ENCODE results near the gene TPR. TPM values are rescaled to one million over a fixed set of nuclear protein-coding genes. Genes with fewer than 3 reads are reported as not detected.

The TPR gene
- total RNA-seq, 3 donors from 2014 or later (not counting 1 experiment from before 2014, with no cell fraction given): 96.8 to 137 (median 116) TPM

GRCh38 chr1:186420923-186421322 lies 45.9 kb upstream of the TPR start:
- H3K4me1 Mint-ChIP-seq: no peaks in the 10 kb centered on the region
- intact Hi-C loops (cut with micrococcal nuclease): no loop called here
- ATAC-seq (no peak), DNase-seq (no peak)
- 43% methylated on average over 1 of the region's 1 CpG for WGBS (ENCODE audit: insufficient coverage)
- Histone ChIP-seq H3K4me1 (ENCODE audit: control insufficient read depth, insufficient read depth, low read length) (no peaks in the 10 kb centered on the region), H3K4me3 (ENCODE audit: low read length) (no peak overlapping the region), H3K27me3 (ENCODE audit: control insufficient read depth, insufficient read depth, low read length) (no peaks in the 10 kb centered on the region), H3K36me3 (ENCODE audit: control insufficient read depth, insufficient read depth, low read length) (peaks cover 20% of the 10 kb centered on the region), H3K9me3 (ENCODE audit: control insufficient read depth, insufficient read depth, low read length) (no peaks in the 10 kb centered on the region), H3K27ac (ENCODE audit: low read length) (no peak overlapping the region)
- H3K36me3 Mint-ChIP-seq: peaks cover 12% of the 10 kb centered on the region
- H3K4me3 Mint-ChIP-seq: no peak overlapping the region
- H3K9me3 Mint-ChIP-seq: no peaks in the 10 kb centered on the region
- no peaks in the 10 kb centered on the region for H3K27me3 Mint-ChIP-seq (ENCODE audit: low read depth in 2 of 2)
- H3K27ac Mint-ChIP-seq: no peak overlapping the region
- TF ChIP-seq CTCF (IDR thresholded peaks at IDR 0.05): no peak

- Histone ChIP-seq H3K4me1 (ENCODE audit: control insufficient read depth, insufficient read depth, low read length) (no peaks in the 10 kb centered on the region), H3K9me3 (ENCODE audit: control insufficient read depth, insufficient read depth, low read length) (no peaks in the 10 kb centered on the region), H3K36me3 (ENCODE audit: control insufficient read depth, insufficient read depth, low read length) (peaks cover 20% of the 10 kb centered on the region), H3K27ac (ENCODE audit: low read length) (no peak overlapping the region), H3K27me3 (ENCODE audit: control insufficient read depth, insufficient read depth, low read length) (no peaks in the 10 kb centered on the region), H3K4me3 (ENCODE audit: low read length) (no peak overlapping the region)
- intact Hi-C loops (cut with micrococcal nuclease): no loop called here
- DNase-seq (no peak), ATAC-seq (no peak)
- H3K4me3 Mint-ChIP-seq: no peak overlapping the region
- TF ChIP-seq CTCF (IDR thresholded peaks at IDR 0.05): no peak
- no peaks in the 10 kb centered on the region for H3K9me3 Mint-ChIP-seq
- H3K27ac Mint-ChIP-seq: no peak overlapping the region
- no peaks in the 10 kb centered on the region for H3K4me1 Mint-ChIP-seq
- no peaks in the 10 kb centered on the region for H3K27me3 Mint-ChIP-seq (ENCODE audit: low read depth in 2 of 2)
- peaks cover 12% of the 10 kb centered on the region for H3K36me3 Mint-ChIP-seq
Observed at GRCh38 chr1:186420311-186420710, 45.3 kb upstream of the TPR start.

- Histone ChIP-seq H3K9me3 (ENCODE audit: control insufficient read depth, insufficient read depth, low read length) (no peaks in the 10 kb centered on the region), H3K4me3 (ENCODE audit: low read length) (no peak overlapping the region), H3K27ac (ENCODE audit: low read length) (no peak overlapping the region), H3K4me1 (ENCODE audit: control insufficient read depth, insufficient read depth, low read length) (no peaks in the 10 kb centered on the region), H3K36me3 (ENCODE audit: control insufficient read depth, insufficient read depth, low read length) (peaks cover 20% of the 10 kb centered on the region), H3K27me3 (ENCODE audit: control insufficient read depth, insufficient read depth, low read length) (no peaks in the 10 kb centered on the region)
- Mint-ChIP-seq H3K9me3 (no peaks in the 10 kb centered on the region), H3K27ac (no peak overlapping the region), H3K36me3 (peaks cover 12% of the 10 kb centered on the region), H3K27me3 (ENCODE audit: low read depth in 2 of 2) (no peaks in the 10 kb centered on the region), H3K4me3 (no peak overlapping the region), H3K4me1 (no peaks in the 10 kb centered on the region)
- ATAC-seq: no peak
- WGBS (ENCODE audit: insufficient coverage): 100% methylated on average over 1 of the region's 4 CpGs
- TF ChIP-seq CTCF (IDR thresholded peaks at IDR 0.05): no peak
- intact Hi-C loops (cut with micrococcal nuclease): no loop called here
- DNase-seq: no peak
Observed at GRCh38 chr1:186418503-186418902, 43.5 kb upstream of the TPR start.

GRCh38 chr1:186413319-186413718 lies 38.3 kb upstream of the TPR start:
- ATAC-seq: no peak
- intact Hi-C loops (cut with micrococcal nuclease): no loop called here
- Histone ChIP-seq H3K27ac (ENCODE audit: low read length) (no peak overlapping the region), H3K36me3 (ENCODE audit: control insufficient read depth, insufficient read depth, low read length) (peaks cover 29% of the 10 kb centered on the region), H3K4me1 (ENCODE audit: control insufficient read depth, insufficient read depth, low read length) (no peaks in the 10 kb centered on the region), H3K9me3 (ENCODE audit: control insufficient read depth, insufficient read depth, low read length) (no peaks in the 10 kb centered on the region), H3K27me3 (ENCODE audit: control insufficient read depth, insufficient read depth, low read length) (no peaks in the 10 kb centered on the region), H3K4me3 (ENCODE audit: low read length) (no peak overlapping the region)
- Mint-ChIP-seq H3K4me3 (no peak overlapping the region), H3K9me3 (no peaks in the 10 kb centered on the region), H3K36me3 (no peaks in the 10 kb centered on the region), H3K27me3 (ENCODE audit: low read depth in 2 of 2) (no peaks in the 10 kb centered on the region), H3K27ac (no peak overlapping the region), H3K4me1 (no peaks in the 10 kb centered on the region)
- no peak for TF ChIP-seq CTCF (IDR thresholded peaks at IDR 0.05)
- no CpG with 5 or more reads among the region's 1 CpG for WGBS (ENCODE audit: insufficient coverage)
- no peak for DNase-seq

Measured in natural killer cell (primary cell).